GM23338 (cell line): Measurements from ENCODE around the gene CBFA2T3. TPM values are rescaled to one million over a fixed set of nuclear protein-coding genes. Genes with fewer than 3 reads are reported as not detected.

ENCODE experiments used
- ATAC-seq: fragments of 200-7000 bp; cut with Tn5 transposase; 3 replicates; pipeline ENCODE4 v1.9.1; 2020
- DNase-seq: peaks from one replicate; pipeline ENCODE4 v3.0.0-alpha.2; 2015; ENCODE audit warnings: low spot score
- H2AFZ ChIP-seq: fragments of 200-600 bp; sonication (generic); 2 replicates; pipeline ENCODE4 v1.8.0; 2016; ENCODE audit warnings: antibody characterized with exemption, mild to moderate bottlenecking, moderate library complexity
- H3F3A ChIP-seq: fragments of 200-600 bp; sonication (generic); replicated peaks from 2 replicates; pipeline ENCODE4 v1.8.0; 2017; ENCODE audit warnings: antibody characterized with exemption, mixed run types, low read depth
- H3K27ac ChIP-seq: fragments of 200-600 bp; sonication (generic); 2 replicates; pipeline ENCODE4 v1.6.1; 2016; ENCODE audit warnings: low read depth
- H3K27me3 ChIP-seq: fragments of 200-600 bp; sonication (generic); 2 replicates; pipeline ENCODE4 v1.8.0; 2016; ENCODE audit warnings: mild to moderate bottlenecking, mixed run types, moderate library complexity; ENCODE audit not compliant: insufficient read depth
- H3K36me3 ChIP-seq: fragments of 200-600 bp; sonication (generic); 2 replicates; pipeline ENCODE4 v1.8.0; 2016; ENCODE audit warnings: mild to moderate bottlenecking; ENCODE audit not compliant: insufficient read depth
- H3K4me1 ChIP-seq: fragments of 200-600 bp; sonication (generic); 2 replicates; pipeline ENCODE4 v1.8.0; 2016; ENCODE audit warnings: mild to moderate bottlenecking, moderate library complexity; ENCODE audit not compliant: insufficient read depth
- H3K4me2 ChIP-seq: fragments of 200-600 bp; sonication (generic); 2 replicates; pipeline ENCODE4 v1.7.1; 2017; ENCODE audit warnings: mixed run types
- H3K4me3 ChIP-seq: fragments of 200-600 bp; sonication (generic); 2 replicates; pipeline ENCODE4 v1.6.1; 2016; ENCODE audit warnings: mixed run types
- H3K79me2 ChIP-seq: fragments of 200-600 bp; sonication (generic); replicated peaks from 2 replicates; pipeline ENCODE4 v1.8.0; 2017; ENCODE audit warnings: mild to moderate bottlenecking; ENCODE audit not compliant: insufficient read depth
- H3K9me2 ChIP-seq: fragments of 200-600 bp; sonication (generic); 2 replicates; pipeline ENCODE4 v1.8.0; 2017; ENCODE audit not compliant: insufficient read depth
- H4K20me1 ChIP-seq: fragments of 200-600 bp; sonication (generic); replicated peaks from 2 replicates; pipeline ENCODE4 v1.8.0; 2017; ENCODE audit warnings: mild to moderate bottlenecking; ENCODE audit not compliant: insufficient read depth
- H3K27ac Mint-ChIP-seq: 2 replicates; pipeline ENCODE4 v1.8.0; 2020; ENCODE audit warnings: inconsistent platforms, mild to moderate bottlenecking, moderate library complexity, mixed read lengths
- H3K27me3 Mint-ChIP-seq: 3 replicates; pipeline ENCODE4 v1.8.0; 2022; ENCODE audit warnings: low read depth, mild to moderate bottlenecking, moderate library complexity, mixed read lengths, inconsistent platforms; ENCODE audit not compliant: insufficient read depth, poor library complexity
- H3K36me3 Mint-ChIP-seq: 3 replicates; pipeline ENCODE4 v1.8.0; 2021; ENCODE audit warnings: low read depth, mild to moderate bottlenecking, inconsistent platforms, moderate library complexity, mixed read lengths
- H3K4me1 Mint-ChIP-seq: 3 replicates; pipeline ENCODE4 v1.8.0; 2020; ENCODE audit warnings: mild to moderate bottlenecking, inconsistent platforms, mixed read lengths
- H3K4me3 Mint-ChIP-seq: 3 replicates; pipeline ENCODE4 v1.8.0; 2021; ENCODE audit warnings: moderate library complexity, mild to moderate bottlenecking, inconsistent platforms, mixed read lengths
- H3K9me3 Mint-ChIP-seq: 3 replicates; pipeline ENCODE4 v1.8.0; 2020; ENCODE audit warnings: moderate library complexity, mild to moderate bottlenecking, inconsistent platforms, mixed read lengths
- CREB1 ChIP-seq: fragments of 250-450 bp; sonication (Bioruptor Pico); IDR thresholded peaks from 2 replicates; pipeline ENCODE4 v1.5.0; 2020; ENCODE audit warnings: low read depth, mild to moderate bottlenecking, moderate library complexity
- EZH2 ChIP-seq: fragments of 200-600 bp; sonication (generic); IDR thresholded peaks from one replicate; pipeline ENCODE4 v1.8.0; 2017; ENCODE audit warnings: antibody characterized with exemption, mild to moderate bottlenecking, low read depth; ENCODE audit not compliant: unreplicated experiment
- EZH2phosphoT487 ChIP-seq: fragments of 200-600 bp; sonication (generic); IDR thresholded peaks from one replicate; pipeline ENCODE4 v1.8.1; 2018; ENCODE audit warnings: antibody characterized with exemption; ENCODE audit not compliant: unreplicated experiment
- JUNB ChIP-seq: IDR thresholded peaks from one replicate; pipeline ENCODE4 v1.6.1; 2016; ENCODE audit warnings: antibody characterized with exemption; ENCODE audit not compliant: unreplicated experiment
- NANOG ChIP-seq: IDR thresholded peaks from 2 replicates; pipeline ENCODE4 v1.6.1; 2016; ENCODE audit warnings: antibody characterized with exemption, borderline replicate concordance
- POLR2AphosphoS5 ChIP-seq: IDR thresholded peaks from 2 replicates; pipeline ENCODE4 v1.6.1; 2016; ENCODE audit warnings: antibody characterized with exemption, low read depth
- REST ChIP-seq: IDR thresholded peaks from one replicate; pipeline ENCODE4 v1.6.1; 2018; ENCODE audit warnings: antibody characterized with exemption; ENCODE audit not compliant: unreplicated experiment
- STAT1 ChIP-seq: IDR thresholded peaks from one replicate; pipeline ENCODE4 v1.6.1; 2016; ENCODE audit warnings: antibody characterized with exemption; ENCODE audit not compliant: unreplicated experiment
- ZNF114 ChIP-seq: fragments of 250-450 bp; sonication (Bioruptor Pico); IDR thresholded peaks from 2 replicates; pipeline ENCODE4 v1.5.0; 2020; ENCODE audit warnings: mild to moderate bottlenecking, moderate library complexity
- ZNF331 ChIP-seq: fragments of 250-450 bp; sonication (Bioruptor Pico); IDR thresholded peaks from 2 replicates; pipeline ENCODE4 v1.5.0; 2020; ENCODE audit warnings: low read depth, mild to moderate bottlenecking, moderate library complexity
- polyA plus RNA-seq: library from polyadenylated mRNA; unstranded; fragments of >200 nt; fragmentation: Nextera tagmentation; extraction: Ambion mirVana; gene quantifications from 2 replicates; pipeline ENCODE4 v1.2.1, GENCODE V29; 2016
- total RNA-seq: library from RNA; depleted of rRNA; stranded (reverse); fragments of >200 nt; shearing (Covaris generic); gene quantifications from 2 replicates; pipeline ENCODE4 v1.2.3, GENCODE V29; 2014
- TF ChIP-seq, protein P1 (sequence below): fragments of 250-450 bp; sonication (Bioruptor Pico); IDR thresholded peaks from 2 replicates; pipeline ENCODE4 v1.5.0; 2020; ENCODE audit warnings: mild to moderate bottlenecking, moderate library complexity
- TF ChIP-seq, protein P2 (sequence below): IDR thresholded peaks from 2 replicates; pipeline ENCODE4 v1.6.1; 2016; ENCODE audit warnings: antibody characterized with exemption
- TF ChIP-seq, protein P3 (sequence below), 2 experiments: fragments of 200-600 bp in 1 of 2; sonication (generic) in 1 of 2; conservative IDR thresholded peaks; 2 replicates each; pipeline versions ENCODE4 v1.5.1 to v1.6.1; 2016 to 2017; ENCODE audit warnings: antibody characterized with exemption in 2 of 2, low read depth in 2 of 2, mild to moderate bottlenecking in 2 of 2, moderate library complexity in 1 of 2

Gene CBFA2T3
- total and polyA plus RNA-seq, 2 experiments from 2014 or later: 0.87 to 1.5 TPM

GRCh38 chr16:88943741-88944140 is 33.3 kb downstream of the CBFA2T3 start:
- Mint-ChIP-seq H3K27me3 (peaks cover 25% of the 10 kb centered on the region), H3K9me3 (no peaks in the 10 kb centered on the region), H3K4me3 (no peak overlapping the region), H3K27ac (no peak overlapping the region), H3K36me3 (no peaks in the 10 kb centered on the region), H3K4me1 (no peaks in the 10 kb centered on the region; the same call in 2 of the 3 replicates)
- DNase-seq: no peak
- no peak for ATAC-seq
- Histone ChIP-seq H3K4me2 (no peak overlapping the region), H3K27me3 (peaks cover 26% of the 10 kb centered on the region), H2AFZ (no peak overlapping the region), H3K9me2 (no peaks in the 10 kb centered on the region), H3K79me2 (no peaks in the 10 kb centered on the region), H3F3A (no peaks in the 10 kb centered on the region), H3K4me1 (no peaks in the 10 kb centered on the region; the same call in 1 of the 2 replicates), H4K20me1 (no peaks in the 10 kb centered on the region), H3K4me3 (no peak overlapping the region), H3K27ac (no peak overlapping the region), H3K36me3 (no peaks in the 10 kb centered on the region)
- TF ChIP-seq ZNF114 (no peak), CREB1 (no peak), NANOG (no peak), POLR2AphosphoS5 (no peak), JUNB (no peak), REST (no peak), EZH2 (no peak), STAT1 (no peak), ZNF331 (CRISPR knock-in tag) (no peak), EZH2phosphoT487 (no peak)
- TF ChIP-seq, protein P1, sequence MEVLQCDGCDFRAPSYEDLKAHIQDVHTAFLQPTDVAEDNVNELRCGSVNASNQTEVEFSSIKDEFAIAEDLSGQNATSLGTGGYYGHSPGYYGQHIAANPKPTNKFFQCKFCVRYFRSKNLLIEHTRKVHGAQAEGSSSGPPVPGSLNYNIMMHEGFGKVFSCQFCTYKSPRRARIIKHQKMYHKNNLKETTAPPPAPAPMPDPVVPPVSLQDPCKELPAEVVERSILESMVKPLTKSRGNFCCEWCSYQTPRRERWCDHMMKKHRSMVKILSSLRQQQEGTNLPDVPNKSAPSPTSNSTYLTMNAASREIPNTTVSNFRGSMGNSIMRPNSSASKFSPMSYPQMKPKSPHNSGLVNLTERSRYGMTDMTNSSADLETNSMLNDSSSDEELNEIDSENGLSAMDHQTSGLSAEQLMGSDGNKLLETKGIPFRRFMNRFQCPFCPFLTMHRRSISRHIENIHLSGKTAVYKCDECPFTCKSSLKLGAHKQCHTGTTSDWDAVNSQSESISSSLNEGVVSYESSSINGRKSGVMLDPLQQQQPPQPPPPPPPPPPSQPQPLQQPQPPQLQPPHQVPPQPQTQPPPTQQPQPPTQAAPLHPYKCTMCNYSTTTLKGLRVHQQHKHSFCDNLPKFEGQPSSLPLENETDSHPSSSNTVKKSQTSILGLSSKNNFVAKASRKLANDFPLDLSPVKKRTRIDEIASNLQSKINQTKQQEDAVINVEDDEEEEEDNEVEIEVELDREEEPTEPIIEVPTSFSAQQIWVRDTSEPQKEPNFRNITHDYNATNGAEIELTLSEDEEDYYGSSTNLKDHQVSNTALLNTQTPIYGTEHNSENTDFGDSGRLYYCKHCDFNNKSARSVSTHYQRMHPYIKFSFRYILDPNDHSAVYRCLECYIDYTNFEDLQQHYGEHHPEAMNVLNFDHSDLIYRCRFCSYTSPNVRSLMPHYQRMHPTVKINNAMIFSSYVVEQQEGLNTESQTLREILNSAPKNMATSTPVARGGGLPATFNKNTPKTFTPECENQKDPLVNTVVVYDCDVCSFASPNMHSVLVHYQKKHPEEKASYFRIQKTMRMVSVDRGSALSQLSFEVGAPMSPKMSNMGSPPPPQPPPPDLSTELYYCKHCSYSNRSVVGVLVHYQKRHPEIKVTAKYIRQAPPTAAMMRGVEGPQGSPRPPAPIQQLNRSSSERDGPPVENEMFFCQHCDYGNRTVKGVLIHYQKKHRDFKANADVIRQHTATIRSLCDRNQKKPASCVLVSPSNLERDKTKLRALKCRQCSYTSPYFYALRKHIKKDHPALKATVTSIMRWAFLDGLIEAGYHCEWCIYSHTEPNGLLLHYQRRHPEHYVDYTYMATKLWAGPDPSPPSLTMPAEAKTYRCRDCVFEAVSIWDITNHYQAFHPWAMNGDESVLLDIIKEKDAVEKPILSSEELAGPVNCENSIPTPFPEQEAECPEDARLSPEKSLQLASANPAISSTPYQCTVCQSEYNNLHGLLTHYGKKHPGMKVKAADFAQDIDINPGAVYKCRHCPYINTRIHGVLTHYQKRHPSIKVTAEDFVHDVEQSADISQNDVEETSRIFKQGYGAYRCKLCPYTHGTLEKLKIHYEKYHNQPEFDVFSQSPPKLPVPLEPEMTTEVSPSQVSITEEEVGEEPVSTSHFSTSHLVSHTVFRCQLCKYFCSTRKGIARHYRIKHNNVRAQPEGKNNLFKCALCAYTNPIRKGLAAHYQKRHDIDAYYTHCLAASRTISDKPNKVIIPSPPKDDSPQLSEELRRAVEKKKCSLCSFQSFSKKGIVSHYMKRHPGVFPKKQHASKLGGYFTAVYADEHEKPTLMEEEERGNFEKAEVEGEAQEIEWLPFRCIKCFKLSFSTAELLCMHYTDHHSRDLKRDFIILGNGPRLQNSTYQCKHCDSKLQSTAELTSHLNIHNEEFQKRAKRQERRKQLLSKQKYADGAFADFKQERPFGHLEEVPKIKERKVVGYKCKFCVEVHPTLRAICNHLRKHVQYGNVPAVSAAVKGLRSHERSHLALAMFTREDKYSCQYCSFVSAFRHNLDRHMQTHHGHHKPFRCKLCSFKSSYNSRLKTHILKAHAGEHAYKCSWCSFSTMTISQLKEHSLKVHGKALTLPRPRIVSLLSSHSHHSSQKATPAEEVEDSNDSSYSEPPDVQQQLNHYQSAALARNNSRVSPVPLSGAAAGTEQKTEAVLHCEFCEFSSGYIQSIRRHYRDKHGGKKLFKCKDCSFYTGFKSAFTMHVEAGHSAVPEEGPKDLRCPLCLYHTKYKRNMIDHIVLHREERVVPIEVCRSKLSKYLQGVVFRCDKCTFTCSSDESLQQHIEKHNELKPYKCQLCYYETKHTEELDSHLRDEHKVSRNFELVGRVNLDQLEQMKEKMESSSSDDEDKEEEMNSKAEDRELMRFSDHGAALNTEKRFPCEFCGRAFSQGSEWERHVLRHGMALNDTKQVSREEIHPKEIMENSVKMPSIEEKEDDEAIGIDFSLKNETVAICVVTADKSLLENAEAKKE (CRISPR knock-in tag): no peak
- TF ChIP-seq, protein P2, sequence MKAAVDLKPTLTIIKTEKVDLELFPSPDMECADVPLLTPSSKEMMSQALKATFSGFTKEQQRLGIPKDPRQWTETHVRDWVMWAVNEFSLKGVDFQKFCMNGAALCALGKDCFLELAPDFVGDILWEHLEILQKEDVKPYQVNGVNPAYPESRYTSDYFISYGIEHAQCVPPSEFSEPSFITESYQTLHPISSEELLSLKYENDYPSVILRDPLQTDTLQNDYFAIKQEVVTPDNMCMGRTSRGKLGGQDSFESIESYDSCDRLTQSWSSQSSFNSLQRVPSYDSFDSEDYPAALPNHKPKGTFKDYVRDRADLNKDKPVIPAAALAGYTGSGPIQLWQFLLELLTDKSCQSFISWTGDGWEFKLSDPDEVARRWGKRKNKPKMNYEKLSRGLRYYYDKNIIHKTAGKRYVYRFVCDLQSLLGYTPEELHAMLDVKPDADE: no peak
- TF ChIP-seq, protein P3, sequence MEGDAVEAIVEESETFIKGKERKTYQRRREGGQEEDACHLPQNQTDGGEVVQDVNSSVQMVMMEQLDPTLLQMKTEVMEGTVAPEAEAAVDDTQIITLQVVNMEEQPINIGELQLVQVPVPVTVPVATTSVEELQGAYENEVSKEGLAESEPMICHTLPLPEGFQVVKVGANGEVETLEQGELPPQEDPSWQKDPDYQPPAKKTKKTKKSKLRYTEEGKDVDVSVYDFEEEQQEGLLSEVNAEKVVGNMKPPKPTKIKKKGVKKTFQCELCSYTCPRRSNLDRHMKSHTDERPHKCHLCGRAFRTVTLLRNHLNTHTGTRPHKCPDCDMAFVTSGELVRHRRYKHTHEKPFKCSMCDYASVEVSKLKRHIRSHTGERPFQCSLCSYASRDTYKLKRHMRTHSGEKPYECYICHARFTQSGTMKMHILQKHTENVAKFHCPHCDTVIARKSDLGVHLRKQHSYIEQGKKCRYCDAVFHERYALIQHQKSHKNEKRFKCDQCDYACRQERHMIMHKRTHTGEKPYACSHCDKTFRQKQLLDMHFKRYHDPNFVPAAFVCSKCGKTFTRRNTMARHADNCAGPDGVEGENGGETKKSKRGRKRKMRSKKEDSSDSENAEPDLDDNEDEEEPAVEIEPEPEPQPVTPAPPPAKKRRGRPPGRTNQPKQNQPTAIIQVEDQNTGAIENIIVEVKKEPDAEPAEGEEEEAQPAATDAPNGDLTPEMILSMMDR (conservative IDR thresholded peaks at IDR 0.05; ENCODE audit: low read depth in 2 of 2): no peak
